ENCODE data around the gene F10.

The F10 gene

DNA sequence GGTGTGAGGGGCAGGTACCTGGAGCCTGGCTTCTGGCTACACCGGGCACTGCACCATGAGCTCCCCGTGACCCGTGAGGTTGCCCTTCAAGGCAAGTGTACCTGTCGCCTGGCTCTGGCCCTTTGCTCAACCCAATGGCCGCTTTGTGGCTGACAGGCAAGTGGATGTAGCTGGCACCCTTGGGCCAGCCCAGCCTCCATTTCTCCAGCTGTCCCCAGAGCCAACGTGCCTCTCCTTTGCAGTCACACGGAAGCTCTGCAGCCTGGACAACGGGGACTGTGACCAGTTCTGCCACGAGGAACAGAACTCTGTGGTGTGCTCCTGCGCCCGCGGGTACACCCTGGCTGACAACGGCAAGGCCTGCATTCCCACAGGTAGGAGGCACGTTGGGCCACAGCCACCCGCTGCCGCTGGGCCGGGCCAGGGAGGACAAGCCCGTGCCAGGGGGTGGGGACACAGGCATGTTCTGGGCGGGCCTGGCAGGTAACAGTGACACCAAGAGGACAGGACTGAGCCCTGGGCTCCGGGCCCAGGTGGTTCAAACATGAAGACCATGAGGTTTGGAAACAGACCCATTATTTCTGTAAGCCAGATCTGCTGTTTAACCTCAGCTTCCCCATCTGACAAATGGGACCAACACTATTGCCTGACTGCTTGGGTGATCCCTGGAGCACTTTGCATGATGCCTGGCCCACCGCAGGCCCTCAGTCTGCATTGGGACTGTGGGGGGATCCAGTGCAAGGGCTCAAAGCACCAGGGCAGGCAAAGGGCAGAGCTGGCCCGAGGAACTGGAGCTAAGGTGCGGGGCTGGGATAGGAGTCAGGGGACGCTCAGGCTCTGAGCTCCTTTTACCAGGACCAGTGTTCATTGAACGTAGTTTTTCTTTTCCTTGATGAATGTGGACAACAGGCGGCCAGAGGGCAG lies 18.3 kb downstream of the F10 start:
- DNase-seq = no peak

GRCh38 chr13:113141601-113141970 lies 19.0 kb downstream of the F10 start:
- DNase-seq = no peak

GRCh38 chr13:113142876-113143275 lies 20.3 kb downstream of the F10 start:
- DNase-seq = no peak

- DNase-seq = no peak
These were observed 21.1 kb downstream of the F10 start for GRCh38 chr13:113143466-113144254.

DNA sequence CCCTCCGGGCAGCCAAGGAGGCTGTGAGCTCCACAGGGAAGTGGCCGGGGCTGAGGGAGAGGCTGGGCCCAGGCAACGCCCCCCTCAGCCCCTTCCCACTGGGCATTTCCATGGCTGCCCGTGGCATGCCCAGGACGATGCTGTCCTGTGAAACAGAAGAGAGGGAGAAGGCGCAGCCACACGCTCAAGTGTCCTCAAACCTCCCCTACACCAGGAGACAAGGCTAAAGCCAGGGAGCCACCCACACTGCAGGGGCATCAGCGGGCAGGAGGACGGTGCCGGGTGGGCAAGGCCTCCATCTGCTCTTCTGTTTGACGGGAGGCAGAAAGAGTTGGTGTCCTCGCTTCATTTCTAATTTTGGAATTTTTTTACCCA lies 21.6 kb downstream of the F10 start:
- DNase-seq = no peak

DNA sequence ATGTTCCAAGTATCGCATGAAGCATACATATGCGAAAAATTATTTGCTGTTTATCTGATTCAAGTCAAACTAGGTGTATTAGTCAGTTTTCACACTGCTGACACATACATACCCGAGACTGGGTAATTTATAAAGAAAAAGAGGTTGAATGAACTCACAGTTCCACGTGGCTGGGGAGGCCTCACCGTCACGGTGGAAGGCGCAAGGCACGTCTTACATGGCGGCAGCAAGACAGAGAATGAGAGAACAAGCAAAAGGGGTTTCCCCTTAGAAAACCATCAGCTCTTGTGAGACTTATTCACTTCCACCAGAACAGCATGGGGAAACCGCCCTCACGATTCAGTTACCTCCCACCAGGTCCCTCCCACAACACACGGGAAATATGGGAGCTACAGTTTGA lies 22.9 kb downstream of the F10 start:
- no peak for DNase-seq

DNA sequence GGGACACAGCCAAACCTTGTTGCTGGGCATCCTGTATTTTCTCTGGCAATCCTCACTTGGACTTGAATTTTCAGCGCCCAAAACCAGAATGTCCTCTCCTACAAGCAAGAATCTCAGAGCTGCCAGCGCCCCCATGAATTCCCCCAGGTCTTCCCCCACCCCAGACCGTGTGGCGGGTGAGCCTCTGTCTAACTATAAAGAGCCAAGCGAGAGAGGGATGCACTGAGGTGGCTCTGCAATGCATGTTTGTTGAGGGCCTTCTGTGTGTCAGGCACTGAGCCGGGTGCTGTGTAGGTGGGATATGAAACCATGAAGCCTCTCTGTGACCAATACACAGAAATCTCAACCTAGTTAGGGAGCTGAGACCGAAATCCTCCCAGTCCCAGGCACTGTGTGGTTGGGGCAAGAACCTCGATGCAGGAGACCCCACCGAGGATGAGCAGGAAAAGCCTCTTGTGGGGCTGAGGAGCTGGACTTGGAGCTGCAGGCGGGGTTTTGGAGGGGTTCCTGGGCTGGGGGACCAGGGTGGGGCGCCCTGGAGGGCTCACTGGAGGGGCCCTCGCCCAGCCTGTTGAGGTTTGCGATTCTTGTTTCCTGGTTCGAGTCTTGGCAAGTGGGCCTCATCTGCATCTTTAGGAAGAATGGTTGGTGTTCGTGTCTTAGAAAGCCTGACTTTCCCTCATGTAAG lies 23.5 kb downstream of the F10 start:
- DNase-seq = no peak

- no peak for DNase-seq
These were observed 24.2 kb downstream of the F10 start for GRCh38 chr13:113146750-113147149.

GRCh38 chr13:113147206-113147605 lies 24.6 kb downstream of the F10 start:
- no peak for DNase-seq

GRCh38 chr13:113148407-113148806 lies 25.8 kb downstream of the F10 start:
- DNase-seq = no peak

- no peak for DNase-seq
These were observed 26.4 kb downstream of the F10 start for GRCh38 chr13:113148940-113149503.

DNA sequence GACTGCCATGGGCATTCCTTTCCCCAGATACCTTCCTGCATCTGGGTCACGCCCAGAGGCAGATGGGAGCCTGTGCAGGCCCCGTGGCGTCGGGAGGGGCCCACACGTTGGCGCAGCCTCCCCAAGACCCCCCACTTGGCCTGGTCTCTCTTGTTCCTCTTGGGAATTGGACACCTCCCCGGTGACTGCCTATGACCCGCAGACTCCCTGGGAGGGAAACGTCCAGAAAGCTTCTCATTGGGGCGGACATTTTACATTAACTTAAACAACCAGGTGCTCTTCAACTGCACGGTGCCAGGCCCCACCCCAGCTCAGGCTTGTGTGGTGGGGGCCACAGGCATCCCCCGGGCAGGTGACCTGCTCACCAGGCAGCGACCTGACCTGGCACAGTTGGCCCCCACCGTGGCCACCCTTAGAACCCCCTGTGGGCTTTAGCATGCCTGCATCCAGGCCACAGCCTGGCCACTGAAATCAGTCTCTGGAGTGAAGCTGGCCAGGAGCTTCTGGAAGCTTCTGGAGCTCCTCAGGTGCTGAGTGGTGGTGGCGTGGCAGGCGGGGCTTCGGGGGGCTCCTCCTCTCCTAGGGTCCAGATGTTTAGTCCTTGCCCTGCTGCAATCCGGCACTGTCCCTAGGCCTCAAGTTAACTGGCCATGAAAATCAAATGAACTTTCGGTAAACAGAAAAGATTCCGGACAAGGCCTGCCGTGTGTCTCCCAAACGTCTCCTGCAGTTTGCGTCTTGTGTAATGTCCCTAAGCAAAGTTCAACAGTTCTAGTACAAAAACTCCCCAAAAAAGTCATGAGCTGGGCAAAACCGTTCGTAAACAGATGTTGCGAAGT lies 27.3 kb downstream of the F10 start:
- DNase-seq = no peak

- DNase-seq = no peak
These were observed 28.2 kb downstream of the F10 start for GRCh38 chr13:113150550-113151365.

GRCh38 chr13:113151745-113152690 lies 29.4 kb downstream of the F10 start:
- no peak for DNase-seq

- no peak for DNase-seq
These were observed 30.0 kb downstream of the F10 start for GRCh38 chr13:113152691-113152983.

DNA sequence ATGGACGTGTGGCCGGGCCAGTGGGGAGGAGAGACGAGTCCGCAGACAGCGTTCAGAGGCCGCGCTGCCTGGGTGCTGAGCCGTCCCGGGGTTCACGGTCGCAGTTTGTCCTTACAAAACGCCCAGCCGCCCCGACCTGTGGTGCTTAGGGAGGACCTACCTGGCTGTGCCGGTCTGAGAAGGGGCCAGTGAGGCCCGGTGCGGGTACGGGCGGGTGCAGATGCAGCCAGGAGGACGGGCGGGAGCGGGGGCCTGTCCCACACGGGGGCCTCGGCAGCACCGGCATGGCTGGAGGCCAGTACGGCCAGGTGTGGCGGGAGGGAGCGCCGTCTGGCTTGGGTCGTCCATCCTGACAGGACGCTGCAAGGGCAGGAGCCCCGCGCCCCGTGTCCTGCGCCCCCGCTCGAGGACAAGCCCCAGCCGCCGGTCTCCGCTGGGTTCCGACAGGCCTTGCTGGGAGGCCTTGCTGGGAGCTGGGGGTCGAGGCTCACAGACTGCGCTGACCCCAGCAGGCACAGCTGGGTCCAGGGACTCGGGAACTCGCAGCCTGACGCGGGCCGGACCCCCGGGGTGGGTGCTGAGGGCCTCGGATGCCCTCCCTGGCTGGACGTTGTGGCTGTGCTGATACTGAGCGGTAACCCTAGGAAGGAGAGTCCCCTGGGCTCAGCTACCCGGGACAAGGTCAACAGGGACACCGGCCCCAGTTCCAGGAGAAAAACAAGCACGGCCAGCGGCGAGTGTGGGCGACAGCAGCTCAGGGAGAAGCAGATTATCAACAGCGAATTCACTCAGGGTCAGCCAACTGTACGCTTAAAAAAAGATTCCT lies 30.6 kb downstream of the F10 start:
- DNase-seq = no peak

DNA sequence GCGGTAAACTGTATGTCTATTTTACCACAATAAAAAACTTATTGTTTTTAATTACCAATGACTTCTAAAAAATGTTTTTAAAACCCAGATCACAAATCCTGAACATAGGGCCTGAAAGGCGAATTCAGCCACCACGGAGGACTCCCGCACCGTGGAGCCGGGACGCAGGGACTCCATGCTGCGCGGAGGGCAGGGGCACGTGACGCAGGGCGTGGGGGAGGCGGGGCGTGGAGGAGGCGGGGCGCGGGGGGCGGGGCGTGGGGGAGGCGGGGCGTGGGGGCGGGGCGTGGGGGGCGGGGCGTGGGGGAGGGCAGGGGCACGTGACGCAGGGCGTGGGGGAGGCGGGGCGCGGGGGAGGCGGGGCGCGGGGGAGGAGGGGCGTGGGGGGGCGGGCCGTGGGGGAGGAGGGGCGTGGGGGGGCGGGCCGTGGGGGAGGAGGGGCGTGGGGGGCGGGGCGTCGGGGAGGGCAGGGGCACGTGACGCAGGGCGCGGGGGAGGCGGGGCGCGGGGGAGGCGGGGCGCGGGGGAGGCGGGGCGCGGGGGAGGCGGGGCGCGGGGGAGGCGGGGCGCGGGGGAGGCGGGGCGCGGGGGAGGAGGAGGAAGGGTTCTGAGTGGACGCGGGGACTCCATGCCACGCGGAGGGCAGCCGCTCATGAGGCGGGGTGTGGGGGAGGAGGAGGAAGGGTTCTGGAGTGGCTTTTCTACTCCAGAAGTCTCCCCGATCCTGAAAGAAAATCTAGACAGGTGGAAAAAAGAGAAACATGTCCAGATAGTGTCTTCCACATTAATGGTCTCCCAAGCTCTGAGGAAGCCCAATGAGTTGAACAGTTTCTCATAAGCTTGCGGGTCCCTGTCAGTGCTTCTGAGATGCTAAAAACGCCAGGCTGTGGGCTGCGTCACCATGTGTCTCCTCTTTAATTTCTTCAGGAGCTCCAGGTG lies 31.5 kb downstream of the F10 start:
- DNase-seq = peak; percentile 53

DNA sequence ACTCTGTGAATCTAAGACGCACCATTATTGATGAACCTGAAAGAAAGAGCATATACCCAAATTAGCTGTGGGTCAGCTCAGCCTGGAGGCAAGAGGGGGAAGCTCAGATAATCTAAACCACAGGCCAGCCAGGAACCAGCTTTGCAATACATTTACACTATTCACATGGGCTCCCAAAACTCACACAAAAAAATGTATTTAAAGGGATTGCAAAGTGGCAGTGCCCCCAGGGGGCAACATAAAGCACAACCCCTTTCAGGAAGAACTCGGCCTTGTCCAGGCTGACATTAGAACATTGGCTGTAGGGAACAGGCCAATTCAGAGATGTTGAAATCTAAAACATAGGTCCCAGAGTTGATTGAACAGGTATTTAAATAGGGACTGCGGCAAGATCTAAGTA lies 32.6 kb downstream of the F10 start:
- DNase-seq = peak; percentile 42
